Hematopoietic multipotent progenitor cell (in vitro differentiated cells): Measurements from ENCODE around the gene MYEOV. TPM values are rescaled to one million over a fixed set of nuclear protein-coding genes. Genes with fewer than 3 reads are reported as not detected.
A peak's percentile ranks its signal among the peaks of the same experiment; 100 is the strongest.

Source experiments
- DNase-seq, 3 donors: peaks; one replicate each; pipeline ENCODE4 v3.0.0-alpha.2; 2011 to 2015; ENCODE audit warnings: low read depth in 2 of 3, low spot score in 2 of 3
- total RNA-seq: library from RNA; depleted of rRNA; stranded (reverse); fragments of >200 nt; gene quantifications from one replicate; pipeline ENCODE4 v1.2.3, GENCODE V29; 2012

MYEOV gene
- total RNA-seq, 1 donor: not detected

- DNase-seq: no peak
Observed at GRCh38 chr11:69300120-69301060, 6.4 kb downstream of the MYEOV start.

DNA sequence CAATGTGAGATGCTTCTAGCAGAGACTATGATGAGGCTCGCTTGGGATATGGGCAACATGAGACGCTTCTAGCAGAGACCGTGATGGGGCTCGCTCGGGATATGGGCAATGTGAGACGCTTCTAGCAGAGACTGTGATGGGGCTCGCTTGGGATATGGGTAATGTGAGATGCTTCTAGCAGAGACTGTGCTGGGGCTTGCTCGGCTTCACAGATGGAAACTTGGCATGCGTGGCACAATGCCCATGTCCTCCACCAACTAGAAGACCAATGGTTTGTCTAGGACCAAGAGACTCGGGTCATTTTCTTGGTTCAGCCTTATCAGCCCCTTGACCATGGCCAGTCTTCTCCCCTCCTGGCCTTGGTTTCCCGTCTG, 7.1 kb downstream of the MYEOV start:
- DNase-seq: no peak

DNA sequence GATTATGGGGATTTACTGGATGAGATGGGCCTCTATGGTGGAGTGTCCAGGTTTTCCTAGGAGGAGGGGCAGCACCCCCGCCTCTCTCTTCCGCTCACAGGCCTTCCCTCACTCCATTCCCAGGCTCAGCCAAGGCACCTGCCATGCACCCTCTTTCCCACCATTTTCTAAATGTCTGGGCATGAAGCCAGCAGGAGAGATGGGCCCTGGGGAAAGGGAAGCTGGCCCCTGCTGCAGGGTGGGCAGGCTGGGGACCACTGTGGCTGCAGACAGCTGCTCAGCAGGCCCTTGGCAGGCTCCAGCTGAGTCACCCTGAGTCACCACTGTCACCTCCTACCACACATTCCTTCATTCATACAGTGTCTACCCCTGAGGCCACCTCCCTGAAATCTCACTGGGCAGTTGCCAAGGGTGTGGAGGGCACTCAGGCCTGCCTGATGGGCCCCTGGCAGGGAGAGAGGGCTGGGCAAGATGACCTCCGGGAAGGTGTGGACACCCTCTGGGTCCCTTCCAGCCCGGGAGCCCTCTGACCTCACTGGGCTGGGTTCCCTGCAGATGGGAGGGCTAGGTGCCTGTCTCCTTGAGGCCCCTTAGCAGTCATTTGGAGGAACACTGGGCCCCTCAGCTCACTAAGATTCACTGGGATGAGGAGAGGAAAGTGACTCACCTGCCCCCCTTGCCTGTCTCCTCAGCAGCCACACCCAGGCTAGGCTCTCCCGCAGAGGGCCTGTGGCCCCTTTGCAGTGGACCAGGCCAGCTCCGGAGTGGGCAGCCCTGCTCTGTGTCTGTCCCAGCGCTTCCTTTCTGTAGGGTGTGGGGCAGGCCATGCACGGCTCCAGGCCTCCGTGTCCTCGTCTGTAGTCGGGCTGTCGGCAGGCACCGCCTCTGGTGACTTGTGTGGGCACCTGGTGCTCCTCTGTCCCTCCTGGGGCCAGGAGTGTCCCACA, 7.8 kb downstream of the MYEOV start:
- peak in 2 of 3 donors; percentile 60 to 72 for DNase-seq

DNA sequence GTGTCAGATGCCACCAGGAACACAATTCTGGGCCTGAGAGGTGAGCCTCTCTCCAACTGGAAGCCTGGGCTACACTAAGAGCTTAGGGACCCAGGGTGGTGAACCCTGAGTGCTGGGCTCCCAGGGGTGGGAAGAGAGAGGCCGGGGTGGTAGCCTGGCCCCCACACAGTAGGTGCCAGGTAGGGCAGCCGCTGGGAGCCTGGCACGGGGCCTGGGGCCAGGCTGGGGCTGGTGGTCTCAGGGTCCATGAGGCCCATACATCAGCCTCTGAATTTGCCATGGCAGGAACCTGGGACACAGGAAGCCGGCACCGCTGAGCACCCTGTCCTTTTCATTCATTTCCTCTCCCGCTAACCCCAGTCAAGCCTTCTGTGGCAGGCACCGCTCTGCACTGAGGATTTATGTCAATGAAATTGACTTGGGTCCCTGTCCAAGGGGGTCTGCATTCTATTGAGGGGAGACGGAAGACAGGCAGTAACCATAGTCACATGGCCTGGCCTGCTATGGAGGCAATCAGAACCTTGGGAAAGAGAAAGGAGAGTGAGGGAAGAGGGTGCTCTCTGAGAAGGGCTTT, 8.6 kb downstream of the MYEOV start:
- no peak for DNase-seq

- no peak for DNase-seq
Observed at GRCh38 chr11:69303427-69303826, 9.5 kb downstream of the MYEOV start.

GRCh38 chr11:69304258-69304657, 10.3 kb downstream of the MYEOV start:
- no peak for DNase-seq

GRCh38 chr11:69304686-69305085, 10.7 kb downstream of the MYEOV start:
- no peak for DNase-seq

GRCh38 chr11:69305885-69306540, 12.1 kb downstream of the MYEOV start:
- DNase-seq: no peak

GRCh38 chr11:69306821-69307220, 12.9 kb downstream of the MYEOV start:
- no peak for DNase-seq

GRCh38 chr11:69307421-69307820, 13.5 kb downstream of the MYEOV start:
- no peak for DNase-seq

DNA sequence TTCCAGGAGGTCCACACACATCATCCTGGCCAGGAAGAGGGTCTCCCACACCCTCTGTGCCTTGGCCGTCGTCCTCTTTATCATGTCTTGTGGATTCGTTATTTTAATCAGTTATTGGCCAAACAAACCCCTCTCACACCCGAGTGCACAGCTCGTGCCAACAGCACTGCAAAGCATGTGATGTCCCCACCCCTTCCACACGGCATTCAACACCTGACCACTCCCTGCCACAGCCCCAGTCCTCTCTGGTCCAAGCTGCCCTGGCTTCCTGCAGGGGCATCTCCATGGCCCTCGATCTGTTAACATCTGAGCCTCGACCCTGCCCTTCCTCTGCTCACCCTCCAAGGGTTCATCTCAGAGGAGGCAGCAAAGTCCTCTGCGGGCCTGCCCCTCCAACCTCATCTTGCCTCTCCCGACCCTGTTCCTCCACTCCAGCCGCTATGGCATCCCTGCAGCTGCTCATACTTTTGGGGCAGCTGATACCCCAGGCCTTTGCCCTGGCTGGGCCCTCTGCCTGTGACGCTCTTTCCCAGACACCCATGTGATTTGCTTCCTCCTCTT, 14.0 kb downstream of the MYEOV start:
- DNase-seq: no peak

- DNase-seq: no peak
Observed at GRCh38 chr11:69308491-69308911, 14.5 kb downstream of the MYEOV start.

- DNase-seq: no peak
Observed at GRCh38 chr11:69308936-69309615, 15.1 kb downstream of the MYEOV start.

DNA sequence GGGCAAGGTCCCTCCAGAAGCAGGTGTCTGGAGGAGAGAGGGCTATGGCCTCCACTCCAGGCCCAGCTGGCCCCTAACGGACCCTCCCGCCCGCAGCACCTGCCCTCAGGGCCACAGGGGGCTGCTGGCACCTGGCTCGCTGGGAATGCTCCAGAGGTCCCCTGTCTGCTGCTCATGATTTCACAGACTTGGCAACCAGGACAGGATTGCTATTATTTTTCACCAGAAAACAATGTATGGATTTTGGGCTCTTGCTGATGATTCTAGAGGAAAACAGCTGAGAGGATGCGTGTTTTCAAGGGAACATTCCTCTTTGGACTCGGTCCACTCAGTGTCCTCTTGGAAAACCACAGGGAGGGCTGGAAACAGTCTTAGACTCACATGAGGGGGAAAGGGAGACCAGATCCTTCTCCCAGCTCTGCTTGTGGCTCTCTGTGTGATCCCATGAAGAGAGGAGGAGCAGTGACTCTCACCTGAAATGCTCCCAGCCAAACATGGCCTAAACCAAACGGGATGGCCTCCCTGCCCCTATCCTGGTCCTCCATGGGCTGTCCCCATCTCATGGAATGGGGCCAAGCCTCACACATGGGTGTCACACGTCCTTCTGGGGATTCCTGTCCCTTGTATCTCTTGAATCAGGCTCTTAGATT, 15.8 kb downstream of the MYEOV start:
- DNase-seq: no peak

DNA sequence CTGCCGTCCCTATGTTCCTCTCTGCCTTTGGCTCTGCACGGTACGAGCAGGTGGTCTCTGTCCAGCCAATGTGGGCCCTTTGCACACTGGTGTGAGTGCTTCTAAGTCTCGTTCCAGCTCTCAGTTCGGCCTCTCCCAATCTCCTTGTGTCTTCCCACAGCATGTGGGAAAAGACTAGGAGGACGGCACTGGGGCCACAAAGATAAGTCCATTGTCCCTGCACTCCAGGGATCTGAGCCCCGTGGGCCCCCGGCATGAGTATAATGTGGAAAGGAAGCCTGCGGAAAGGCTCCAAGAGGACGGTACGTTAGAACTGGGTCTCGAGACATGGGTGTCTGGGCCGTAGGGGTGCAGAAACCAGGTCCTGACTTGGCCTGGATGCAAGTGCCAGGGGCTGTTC, 16.4 kb downstream of the MYEOV start:
- DNase-seq: no peak

DNA sequence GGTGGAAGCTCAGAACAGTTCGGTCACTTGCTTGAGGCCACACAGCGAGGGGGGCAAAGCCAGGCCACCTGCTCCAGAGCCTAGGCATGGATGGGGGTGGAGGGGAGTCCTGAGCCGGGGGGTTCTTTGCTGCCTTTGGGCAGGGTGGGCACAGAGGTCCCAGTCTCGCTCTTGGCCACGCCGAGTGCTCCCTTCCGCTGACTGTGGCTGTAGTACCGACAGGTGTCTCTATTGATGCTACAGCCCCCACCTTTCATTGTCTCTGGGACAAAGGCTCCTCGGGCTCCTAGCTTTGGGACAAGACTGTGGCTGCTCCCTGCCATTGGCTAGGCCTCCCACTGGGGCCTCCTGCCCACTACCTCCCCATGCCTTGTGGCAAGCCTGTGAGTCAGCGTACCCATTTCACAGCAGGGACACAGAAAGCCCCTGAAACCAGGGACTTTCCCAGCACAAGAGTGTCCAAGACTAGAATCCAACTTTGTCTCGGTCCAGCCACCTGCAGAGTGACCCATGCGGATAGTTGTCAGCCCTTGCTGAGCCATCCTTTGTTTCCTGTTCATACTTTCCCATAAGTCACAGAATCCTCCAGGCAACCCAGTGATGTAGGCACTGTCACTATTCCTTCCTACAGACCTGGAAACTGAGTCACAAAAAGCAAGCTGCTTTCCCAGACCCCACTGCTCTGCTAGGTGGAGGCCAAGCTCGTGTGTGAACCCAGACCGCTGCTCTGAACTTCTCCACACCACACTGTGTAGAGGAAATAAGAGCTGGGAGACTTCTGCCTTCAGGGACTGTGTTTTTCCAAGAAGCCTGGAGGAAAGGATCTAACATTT, 17.2 kb downstream of the MYEOV start:
- DNase-seq: peak in 1 of 3 donors; percentile 23

DNA sequence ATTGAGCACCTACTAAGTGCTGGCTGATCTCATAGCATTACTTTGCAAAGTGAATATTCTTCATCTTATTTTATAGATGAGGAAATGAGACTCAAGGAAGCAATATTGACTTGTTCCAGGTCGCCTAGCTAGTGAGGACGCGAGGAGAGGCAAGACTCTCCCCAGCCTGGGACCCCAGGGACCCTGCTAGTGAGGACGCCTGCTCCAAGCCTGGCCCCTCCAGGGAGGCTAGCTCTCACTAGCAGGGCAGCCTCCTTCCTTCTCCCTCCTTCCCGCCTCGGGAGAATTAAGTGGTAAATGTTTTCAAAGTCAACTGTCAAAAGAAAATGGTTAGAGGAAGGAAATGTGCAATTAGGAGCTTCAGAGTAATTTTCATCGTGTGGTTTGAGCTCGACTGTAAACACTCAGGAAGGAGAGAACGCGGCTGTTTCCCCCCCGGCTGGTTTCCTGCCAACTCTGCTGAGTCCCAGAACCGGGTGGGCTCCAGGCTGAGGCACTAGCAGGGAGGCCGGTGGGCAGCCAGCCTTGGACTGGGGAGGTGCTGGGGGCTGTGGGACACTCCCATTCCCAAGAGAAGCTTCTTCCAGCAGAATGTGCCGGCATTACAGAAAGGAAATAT, 17.9 kb downstream of the MYEOV start:
- peak in 2 of 3 donors; percentile 80 to 95 for DNase-seq
